ENCODE measurements around the gene NEO1.

NEO1 gene

GRCh38 chr15:73321496-73322450, 269.5 kb downstream of the NEO1 start:
- no peak for DNase-seq (ENCODE audit: low spot score in 2 of 2)

GRCh38 chr15:73322665-73323373, 270.6 kb downstream of the NEO1 start:
- peak overlapping the region; percentile 69 for H3K27ac Mint-ChIP-seq
- no peaks in the 10 kb centered on the region for H3K36me3 Mint-ChIP-seq
- no peak overlapping the region for H3K4me3 Mint-ChIP-seq
- no peaks in the 10 kb centered on the region for H3K9me3 Mint-ChIP-seq
- no peak for ATAC-seq
- no peak for DNase-seq (ENCODE audit: low spot score in 2 of 2)
- H3K4me1 Mint-ChIP-seq, result peaks cover 12% of the 10 kb centered on the region

More at GRCh38 chr15:73321496-73322450, 269.5 kb downstream of the NEO1 start:
- Mint-ChIP-seq H3K4me3 (no peak overlapping the region), H3K36me3 (no peaks in the 10 kb centered on the region), H3K27ac (peak overlapping the region; percentile 69), H3K4me1 (peaks cover 17% of the 10 kb centered on the region), H3K9me3 (no peaks in the 10 kb centered on the region)
- no peak for ATAC-seq

- no peak for DNase-seq (ENCODE audit: low spot score in 2 of 2)
- Mint-ChIP-seq H3K27ac (no peak overlapping the region), H3K36me3 (no peaks in the 10 kb centered on the region), H3K9me3 (no peaks in the 10 kb centered on the region), H3K4me3 (no peak overlapping the region), H3K4me1 (peaks cover 16% of the 10 kb centered on the region)
- ATAC-seq, result no peak
These were observed 271.2 kb downstream of the NEO1 start for GRCh38 chr15:73323374-73323955.

GRCh38 chr15:73323956-73324355, 271.7 kb downstream of the NEO1 start:
- ATAC-seq, result no peak
- Mint-ChIP-seq H3K9me3 (no peaks in the 10 kb centered on the region), H3K27ac (no peak overlapping the region), H3K36me3 (no peaks in the 10 kb centered on the region), H3K4me1 (peaks cover 20% of the 10 kb centered on the region), H3K4me3 (no peak overlapping the region)
- DNase-seq (ENCODE audit: low spot score in 2 of 2), result no peak

- H3K4me1 Mint-ChIP-seq, result peaks cover 16% of the 10 kb centered on the region
- ATAC-seq (no peak), DNase-seq (ENCODE audit: low spot score in 2 of 2) (no peak)
- no peaks in the 10 kb centered on the region for H3K9me3 Mint-ChIP-seq
- no peak overlapping the region for H3K4me3 Mint-ChIP-seq
- H3K27ac Mint-ChIP-seq, result no peak overlapping the region
- H3K36me3 Mint-ChIP-seq, result no peaks in the 10 kb centered on the region
These were observed 272.4 kb downstream of the NEO1 start for GRCh38 chr15:73324496-73325170.

GRCh38 chr15:73325191-73325861, 273.1 kb downstream of the NEO1 start:
- ATAC-seq, result no peak
- DNase-seq (ENCODE audit: low spot score in 2 of 2), result no peak
- Mint-ChIP-seq H3K4me1 (peaks cover 15% of the 10 kb centered on the region), H3K9me3 (no peaks in the 10 kb centered on the region), H3K4me3 (peak overlapping the region; percentile 39), H3K36me3 (no peaks in the 10 kb centered on the region), H3K27ac (peak overlapping the region; percentile 57)

GRCh38 chr15:73326157-73326556, 273.9 kb downstream of the NEO1 start:
- DNase-seq (ENCODE audit: low spot score in 2 of 2), result no peak
- Mint-ChIP-seq H3K4me1 (peaks cover 15% of the 10 kb centered on the region), H3K27ac (no peak overlapping the region), H3K4me3 (peak overlapping the region; percentile 39), H3K36me3 (no peaks in the 10 kb centered on the region), H3K9me3 (no peaks in the 10 kb centered on the region)
- ATAC-seq, result no peak

GRCh38 chr15:73328149-73328820, 276.0 kb downstream of the NEO1 start:
- H3K4me1 Mint-ChIP-seq, result peaks cover 15% of the 10 kb centered on the region
- H3K36me3 Mint-ChIP-seq, result no peaks in the 10 kb centered on the region
- DNase-seq (ENCODE audit: low spot score in 2 of 2) (no peak), ATAC-seq (no peak)
- no peak overlapping the region for H3K27ac Mint-ChIP-seq
- no peak overlapping the region for H3K4me3 Mint-ChIP-seq
- no peaks in the 10 kb centered on the region for H3K9me3 Mint-ChIP-seq

GRCh38 chr15:73328981-73329380, 276.7 kb downstream of the NEO1 start:
- ATAC-seq, result no peak
- Mint-ChIP-seq H3K4me3 (no peak overlapping the region), H3K4me1 (peaks cover 15% of the 10 kb centered on the region), H3K36me3 (no peaks in the 10 kb centered on the region), H3K27ac (peak overlapping the region; percentile 21), H3K9me3 (no peaks in the 10 kb centered on the region)
- no peak for DNase-seq (ENCODE audit: low spot score in 2 of 2)

GRCh38 chr15:73329501-73330200, 277.4 kb downstream of the NEO1 start:
- Mint-ChIP-seq H3K27ac (no peak overlapping the region), H3K4me1 (peaks cover 15% of the 10 kb centered on the region), H3K36me3 (no peaks in the 10 kb centered on the region), H3K4me3 (no peak overlapping the region), H3K9me3 (no peaks in the 10 kb centered on the region)
- DNase-seq (ENCODE audit: low spot score in 2 of 2), result no peak
- no peak for ATAC-seq

- H3K9me3 Mint-ChIP-seq, result no peaks in the 10 kb centered on the region
- peaks cover 14% of the 10 kb centered on the region for H3K4me1 Mint-ChIP-seq
- ATAC-seq (no peak), DNase-seq (ENCODE audit: low spot score in 2 of 2) (no peak)
- no peaks in the 10 kb centered on the region for H3K36me3 Mint-ChIP-seq
- no peak overlapping the region for H3K4me3 Mint-ChIP-seq
- H3K27ac Mint-ChIP-seq, result no peak overlapping the region
These were observed 278.2 kb downstream of the NEO1 start for GRCh38 chr15:73330206-73331051.

GRCh38 chr15:73331501-73331900, 279.2 kb downstream of the NEO1 start:
- Mint-ChIP-seq H3K4me3 (no peak overlapping the region), H3K9me3 (no peaks in the 10 kb centered on the region), H3K27ac (no peak overlapping the region), H3K36me3 (no peaks in the 10 kb centered on the region), H3K4me1 (peaks cover 9% of the 10 kb centered on the region)
- no peak for ATAC-seq
- no peak for DNase-seq (ENCODE audit: low spot score in 2 of 2)

All from stimulated activated effector memory CD8-positive, alpha-beta T cell treated with anti-CD3 and anti-CD28 coated beads, Interleukin-12 subunit alpha, Interleukin-12 subunit beta, amount 100 ng/mL, for 72 hours (primary cell).